Gastrocnemius medialis (tissue), 4 donors: ENCODE data around the gene WBP4.

Experiments
- CTCF ChIP-seq, 5 experiments: fragments of 450-650 bp in 3 of 5; fragments of 200-600 bp in 2 of 5; sonication (generic) in 2 of 5; IDR thresholded peaks in 4 of 5; conservative IDR thresholded peaks in 1 of 5; 1 replicate in 4 of 5; 2 replicates in 1 of 5; pipeline ENCODE4 v1.5.1; 2016 to 2019; ENCODE audit warnings: antibody characterized with exemption in 5 of 5, mild to moderate bottlenecking in 3 of 5, moderate library complexity in 3 of 5
- POLR2A ChIP-seq, 2 donors: fragments of 450-650 bp; IDR thresholded peaks; one replicate each; pipeline ENCODE4 v1.6.1; 2017; ENCODE audit warnings: antibody characterized with exemption in 2 of 2, mild to moderate bottlenecking in 2 of 2, moderate library complexity in 2 of 2

- TF ChIP-seq POLR2A (IDR thresholded peaks at IDR 0.05) (no peak), CTCF (IDR thresholded peaks at IDR 0.05 in 4 of 5, conservative IDR thresholded peaks at IDR 0.05 in 1 of 5) (no peak)
Observed at GRCh38 chr13:41039746-41040145, 21.6 kb upstream of the WBP4 start.
